Activated naive CD8-positive, alpha-beta T cell treated with anti-CD3 and anti-CD28 coated beads, Interleukin-2, amount 10 ng/mL, durations not matched to agents 7 days and 5 days (primary cell): ENCODE measurements around the gene DCUN1D3. TPM values are rescaled to one million over a fixed set of nuclear protein-coding genes. Genes with fewer than 3 reads are reported as not detected.
A peak's percentile ranks its signal among the peaks of the same experiment; 100 is the strongest.
"Not testable (repeated sequence)": the region's sequence is repeated elsewhere in the genome, so short reads cannot be mapped to it uniquely, and the experiment has no call there.

Experiments used
- ATAC-seq: fragments of 150-1000 bp; cut with Tn5 transposase; one replicate; pipeline ENCODE4 v1.10.0; 2021; ENCODE audit warnings: low read depth, moderate library complexity
- POLR2A ChIA-PET: fragments of 350-600 bp; sonication (Branson Sonifier 250); formaldehyde crosslinking; loops from one replicate; lab custom pipeline; 2021; ENCODE audit warnings: antibody characterized with exemption; lab: Charles Lee
- DNase-seq: peaks from one replicate; pipeline ENCODE4 v3.0.0; 2021
- H3K27ac Mint-ChIP-seq: one replicate; pipeline ENCODE4 v1.8.0; 2022; ENCODE audit warnings: mild to moderate bottlenecking, mixed read lengths
- H3K27me3 Mint-ChIP-seq: one replicate; pipeline ENCODE4 v1.8.0; 2022; ENCODE audit warnings: mild to moderate bottlenecking, moderate library complexity, mixed read lengths
- H3K36me3 Mint-ChIP-seq: one replicate; pipeline ENCODE4 v1.8.0; 2021; ENCODE audit warnings: mild to moderate bottlenecking, mixed read lengths
- H3K4me1 Mint-ChIP-seq: one replicate; pipeline ENCODE4 v1.8.0; 2021; ENCODE audit warnings: mixed read lengths
- H3K4me3 Mint-ChIP-seq: one replicate; pipeline ENCODE4 v1.8.0; 2022; ENCODE audit warnings: mild to moderate bottlenecking, moderate library complexity, mixed read lengths
- H3K9me3 Mint-ChIP-seq: one replicate; pipeline ENCODE4 v1.8.0; 2021; ENCODE audit warnings: mixed read lengths
- total RNA-seq, 2 experiments: library from RNA; stranded (reverse); gene quantifications; one replicate each; pipeline ENCODE4 v1.2.3, GENCODE V29; 2021

DCUN1D3 gene
- total RNA-seq, 2 experiments from 2014 or later = 12.0 to 13.1 TPM

GRCh38 chr16:20814784-20815183 is 85.4 kb downstream of the DCUN1D3 start:
- H3K36me3 Mint-ChIP-seq = peaks cover 26% of the 10 kb centered on the region
- H3K9me3 Mint-ChIP-seq = no peaks in the 10 kb centered on the region
- H3K27ac Mint-ChIP-seq = no peak overlapping the region
- ATAC-seq (peak; percentile 30), DNase-seq (no peak)
- POLR2A ChIA-PET = no interaction called here
- no peak overlapping the region for H3K4me3 Mint-ChIP-seq
- peaks cover 18% of the 10 kb centered on the region for H3K4me1 Mint-ChIP-seq
- H3K27me3 Mint-ChIP-seq = no peaks in the 10 kb centered on the region

GRCh38 chr16:20812510-20812909 is 87.6 kb downstream of the DCUN1D3 start:
- ATAC-seq (no peak), DNase-seq (no peak)
- Mint-ChIP-seq H3K4me1 (peaks cover 32% of the 10 kb centered on the region), H3K9me3 (no peaks in the 10 kb centered on the region), H3K27me3 (no peaks in the 10 kb centered on the region), H3K36me3 (peaks cover 28% of the 10 kb centered on the region), H3K27ac (no peak overlapping the region), H3K4me3 (no peak overlapping the region)
- POLR2A ChIA-PET = interaction anchor here (0.8 kb wide), 1 partner anchor 70 kb away, joined by 3 read pairs; no protein-coding TSS in a partner anchor

- Mint-ChIP-seq H3K27ac (no peak overlapping the region), H3K4me1 (peaks cover 32% of the 10 kb centered on the region), H3K9me3 (no peaks in the 10 kb centered on the region), H3K27me3 (no peaks in the 10 kb centered on the region), H3K36me3 (peaks cover 26% of the 10 kb centered on the region), H3K4me3 (no peak overlapping the region)
- ATAC-seq = no peak
- POLR2A ChIA-PET = interaction anchor here (0.8 kb wide), 1 partner anchor 70 kb away, joined by 3 read pairs; no protein-coding TSS in a partner anchor
- no peak for DNase-seq
Measured at GRCh38 chr16:20811889-20812439, 88.2 kb downstream of the DCUN1D3 start.

- no peak for DNase-seq
- H3K4me1 Mint-ChIP-seq = peaks cover 30% of the 10 kb centered on the region
- H3K27me3 Mint-ChIP-seq = no peaks in the 10 kb centered on the region
- no peaks in the 10 kb centered on the region for H3K9me3 Mint-ChIP-seq
- peaks cover 11% of the 10 kb centered on the region for H3K36me3 Mint-ChIP-seq
- ATAC-seq = no peak
- POLR2A ChIA-PET = no interaction called here
- H3K27ac Mint-ChIP-seq = peak overlapping the region; percentile 90
- H3K4me3 Mint-ChIP-seq = peak overlapping the region; percentile 95
Measured at GRCh38 chr16:20807862-20808261, 92.3 kb downstream of the DCUN1D3 start.

- peak; percentile 82 for ATAC-seq
- no peaks in the 10 kb centered on the region for H3K9me3 Mint-ChIP-seq
Measured at GRCh38 chr16:20806168-20807050, 93.7 kb downstream of the DCUN1D3 start, which contains the start of the genes ERI2 and REXO5. Gene ERI2, minus strand, starts transcription at chr16:20806472. Its CDS starts 42 bp downstream, at chr16:20806430. Gene REXO5, plus strand, starts transcription at chr16:20806527. Its CDS starts 427 bp downstream, at chr16:20806954.

GRCh38 chr16:20805684-20806167 is 94.4 kb downstream of the DCUN1D3 start:
- peak overlapping the region; percentile 90 for H3K27ac Mint-ChIP-seq
- not testable (repeated sequence) for H3K9me3 Mint-ChIP-seq, DNase-seq, H3K36me3 Mint-ChIP-seq, H3K27me3 Mint-ChIP-seq
- H3K4me3 Mint-ChIP-seq = peak overlapping the region; percentile 95
- POLR2A ChIA-PET = interaction anchor here (0.9 to 1.4 kb wide), 4 partner anchors 11 to 95 kb away, joined by 3 to 7 read pairs (median 6); partner anchors contain the start of genes LYRM1 and THUMPD1
- H3K4me1 Mint-ChIP-seq = peaks cover 24% of the 10 kb centered on the region
- ATAC-seq = peak; percentile 34

More at GRCh38 chr16:20806168-20807050, 93.7 kb downstream of the DCUN1D3 start, which contains the start of the genes ERI2 and REXO5:
- peak; percentile 79 for DNase-seq
- Mint-ChIP-seq H3K4me3 (peak within 1 kb of the TSS; percentile 95), H3K27me3 (no peaks in the 10 kb centered on the region), H3K4me1 (peaks cover 29% of the 10 kb centered on the region), H3K27ac (peak within 1 kb of the TSS; percentile 90), H3K36me3 (peaks cover 10% of the 10 kb centered on the region)
- POLR2A ChIA-PET = interaction anchor here (0.6 to 1.4 kb wide), 11 partner anchors 10 to 96 kb away, joined by 3 to 12 read pairs (median 3); partner anchors contain the start of genes ACSM3, LYRM1 and THUMPD1

Other genes with a start within 250 kb of the DCUN1D3 start
- under 1 TPM; 0.43 to 0.75 TPM for gene ACSM1, start 202.7 kb downstream of the DCUN1D3 start, total RNA-seq
- 10 to 100 TPM; 53.0 to 53.6 TPM for gene THUMPD1, start 158.5 kb downstream of the DCUN1D3 start, total RNA-seq
- gene ACSM3, start 136.3 kb downstream of the DCUN1D3 start, total RNA-seq = 1 to 10 TPM; 9.0 to 9.7 TPM
- 10 to 100 TPM; 14.1 to 16.6 TPM for gene ERI2, start 93.9 kb downstream of the DCUN1D3 start, total RNA-seq
- gene REXO5, start 93.8 kb downstream of the DCUN1D3 start, total RNA-seq = 10 to 100 TPM; 12.4 to 13.7 TPM
- 10 to 100 TPM; 24.9 to 26.9 TPM for gene LYRM1, start 413 bp upstream of the DCUN1D3 start, total RNA-seq